Kidney tubule cell (primary cell): ENCODE data around the gene RASGRP2.
"Not testable (repeated sequence)": the region's sequence is repeated elsewhere in the genome, so short reads cannot be mapped to it uniquely, and the experiment has no call there.

Experiments used
- DNase-seq: peaks from one replicate; pipeline ENCODE4 v3.0.0-alpha.2; 2018; ENCODE audit warnings: low spot score

RASGRP2 gene

GRCh38 chr11:64718084-64718779, 25.7 kb downstream of the RASGRP2 start:
- no peak for DNase-seq

GRCh38 chr11:64717268-64717578, 26.7 kb downstream of the RASGRP2 start:
- DNase-seq = no peak

- DNase-seq = no peak
These were observed 27.3 kb downstream of the RASGRP2 start for GRCh38 chr11:64716473-64717267.

- DNase-seq = no peak
These were observed 28.0 kb downstream of the RASGRP2 start for GRCh38 chr11:64715756-64716472.

DNA sequence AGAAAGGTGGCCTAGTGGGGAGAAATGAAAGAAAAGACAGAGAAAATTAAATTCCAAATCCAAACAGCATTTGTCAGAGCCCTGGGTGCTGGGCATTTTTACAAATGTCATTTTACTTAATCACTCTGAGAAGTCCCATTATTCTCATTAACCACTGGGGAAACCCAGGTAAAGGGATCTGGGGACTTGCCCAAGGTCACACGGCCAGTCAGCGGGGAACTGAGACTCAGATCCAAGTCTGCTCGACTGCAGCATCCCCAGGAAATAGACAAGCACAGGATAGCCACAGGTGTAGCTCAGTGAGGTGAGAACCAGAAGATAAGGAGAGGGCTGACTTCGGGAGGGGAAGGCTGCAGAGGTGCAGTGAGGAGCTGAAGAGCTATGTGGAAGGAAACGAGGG, 28.8 kb downstream of the RASGRP2 start:
- DNase-seq = no peak

GRCh38 chr11:64714666-64715065, 29.3 kb downstream of the RASGRP2 start:
- DNase-seq = no peak

DNA sequence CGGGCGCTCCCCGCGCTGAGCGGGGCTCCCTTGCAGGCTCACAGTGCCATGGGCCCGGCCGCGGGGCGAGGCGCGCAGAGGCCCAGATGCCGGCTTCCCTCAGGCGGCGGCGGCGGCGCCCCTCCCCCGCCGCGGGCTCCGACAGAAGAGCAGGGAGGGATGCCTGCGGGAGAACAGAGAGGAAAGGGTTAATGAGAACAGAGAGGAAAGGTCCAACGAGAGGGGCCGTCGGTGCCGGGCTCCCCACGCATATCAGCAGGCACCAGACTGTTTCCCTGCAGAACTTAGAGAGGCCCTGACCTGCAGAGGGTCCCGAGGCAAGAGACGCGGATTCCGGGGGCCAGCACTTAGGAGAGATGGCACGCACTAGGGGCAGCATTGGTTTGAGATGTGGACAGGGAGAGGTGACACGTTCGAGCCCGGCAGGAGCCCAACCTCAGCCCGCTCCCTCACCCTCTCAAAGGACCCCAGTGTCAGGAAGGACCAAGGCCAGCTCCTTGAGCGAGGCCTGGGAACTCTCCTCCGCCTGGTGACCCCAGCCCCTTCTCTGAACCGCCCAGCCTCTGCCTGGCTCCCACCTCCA, 30.1 kb downstream of the RASGRP2 start:
- DNase-seq = no peak

DNA sequence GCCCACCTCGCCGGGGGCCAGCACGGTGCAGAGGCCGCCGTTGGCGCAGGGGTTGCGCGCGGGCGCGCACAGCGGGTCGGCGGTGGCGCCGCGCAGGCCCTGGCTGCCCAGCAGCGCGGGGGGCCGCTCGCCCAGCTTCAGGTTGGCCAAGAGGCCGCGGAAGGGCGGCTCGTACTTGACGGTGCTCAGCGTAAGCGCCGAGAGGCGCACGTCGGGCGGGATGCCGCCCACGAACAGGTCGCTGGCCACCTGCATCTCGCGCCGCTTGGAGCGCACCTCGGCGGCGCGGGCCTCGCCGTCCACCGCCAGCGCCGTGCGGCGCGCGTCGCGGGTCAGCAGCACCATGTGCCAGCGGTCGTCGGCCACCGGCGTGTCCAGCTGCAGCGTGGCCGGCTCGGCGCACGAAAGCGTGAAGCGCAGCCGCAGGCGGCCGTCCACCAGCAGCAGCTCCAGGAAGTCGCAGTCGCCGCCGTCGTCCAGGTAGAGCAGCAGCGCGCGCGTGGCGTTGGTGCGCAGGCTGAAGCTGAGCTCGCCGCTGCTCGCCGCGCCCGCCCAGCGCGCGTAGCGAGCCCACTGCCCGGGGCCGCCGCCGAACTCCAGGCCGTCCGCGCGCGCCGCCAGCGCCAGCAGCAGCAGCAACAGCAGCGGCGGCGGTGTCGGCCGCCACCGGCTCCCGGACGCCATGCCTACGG, 30.8 kb downstream of the RASGRP2 start:
- peak; percentile 11 for DNase-seq

GRCh38 chr11:64712430-64713015, 31.4 kb downstream of the RASGRP2 start:
- no peak for DNase-seq

DNA sequence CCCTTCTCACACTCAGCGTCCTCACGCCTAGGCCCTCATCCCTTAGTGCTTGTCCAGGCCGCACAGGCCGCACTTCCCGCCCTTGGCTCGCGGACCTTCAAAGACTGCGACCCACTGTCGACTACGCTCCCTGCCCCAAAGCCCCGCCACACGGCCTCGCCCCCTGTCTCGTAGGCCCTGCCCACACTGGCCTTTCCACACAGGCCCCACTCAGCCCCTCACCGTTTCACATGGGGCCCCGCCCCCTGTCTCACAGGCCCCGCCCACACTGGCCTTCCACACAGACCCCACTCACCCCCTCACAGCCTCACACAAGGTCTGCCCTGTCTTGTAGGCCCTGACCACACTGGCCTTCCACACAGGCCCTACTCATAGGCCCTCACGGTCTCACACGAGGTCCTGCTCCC, 32.0 kb downstream of the RASGRP2 start:
- DNase-seq = no peak

GRCh38 chr11:64711138-64711955, 32.6 kb downstream of the RASGRP2 start:
- no peak for DNase-seq

DNA sequence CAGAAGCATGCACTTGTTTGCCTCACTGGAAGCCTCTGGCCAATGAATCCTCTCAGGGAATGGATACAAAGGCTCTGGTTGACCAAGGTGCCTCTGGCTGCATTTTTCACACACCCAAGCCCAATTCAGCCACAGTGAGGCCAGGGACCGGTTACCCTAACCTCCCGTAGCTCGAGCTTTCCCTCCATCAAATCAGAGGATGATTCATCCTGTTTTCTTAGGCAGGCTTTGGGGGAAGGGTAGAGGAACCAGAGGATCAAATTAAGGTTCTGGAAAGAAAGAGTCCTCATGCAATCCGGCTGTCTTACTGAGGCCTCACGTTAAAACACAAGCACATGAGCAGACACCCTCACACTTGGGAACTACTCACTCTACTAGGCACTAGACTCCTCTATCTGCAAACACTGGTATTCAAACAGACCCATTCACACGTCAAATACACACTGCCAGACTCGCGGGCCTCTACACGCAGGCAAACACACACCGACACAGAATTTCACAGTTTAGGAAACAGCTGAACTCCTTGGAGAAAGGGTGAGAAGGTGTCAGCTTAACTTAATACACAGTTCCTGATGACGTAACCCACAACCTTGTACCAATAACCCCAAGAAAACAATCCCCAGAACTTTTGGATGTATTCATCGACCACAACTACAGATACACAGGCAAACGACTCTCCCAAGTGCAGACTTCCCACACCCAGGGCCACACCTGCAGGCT, 33.4 kb downstream of the RASGRP2 start:
- no peak for DNase-seq

- no peak for DNase-seq
These were observed 38.4 kb downstream of the RASGRP2 start for GRCh38 chr11:64705501-64705900.

DNA sequence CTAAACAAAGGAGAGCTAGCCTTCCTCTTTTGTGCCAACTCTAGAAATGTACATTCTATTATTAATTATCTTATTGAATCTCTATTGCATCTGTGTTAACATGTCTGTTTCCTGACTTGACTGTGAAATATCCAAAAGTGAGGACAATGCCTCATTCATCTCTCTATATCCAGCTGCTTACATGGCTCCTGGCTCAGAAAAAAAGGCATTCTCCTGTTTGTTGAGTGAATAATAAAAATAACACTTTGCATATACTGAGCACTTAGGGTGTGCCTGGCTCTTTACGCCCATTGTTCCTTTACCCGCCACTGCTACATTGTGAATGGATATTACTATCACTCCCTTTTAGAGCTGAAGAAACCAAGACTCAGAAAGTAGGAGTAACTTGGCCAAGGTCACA, 40.9 kb downstream of the RASGRP2 start:
- no peak for DNase-seq

DNA sequence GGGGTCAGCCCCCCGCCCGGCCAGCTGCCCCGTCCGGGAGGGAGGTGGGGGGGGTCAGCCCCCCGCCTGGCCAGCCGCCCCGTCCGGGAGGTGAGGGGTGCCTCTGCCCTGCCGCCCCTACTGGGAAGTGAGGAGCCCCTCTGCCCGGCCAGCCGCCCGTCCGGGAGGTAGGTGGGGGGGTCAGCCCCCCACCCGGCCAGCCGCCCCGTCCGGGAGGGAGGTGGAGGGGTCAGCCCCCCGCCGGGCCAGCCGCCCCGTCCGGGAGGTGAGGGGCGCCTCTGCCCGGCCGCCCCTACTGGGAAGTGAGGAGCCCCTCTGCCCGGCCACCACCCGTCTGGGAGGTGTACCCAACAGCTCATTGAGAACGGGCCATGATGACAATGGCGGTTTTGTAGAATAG, 42.0 kb downstream of the RASGRP2 start:
- DNase-seq = not testable (repeated sequence)

- no peak for DNase-seq
These were observed 45.5 kb downstream of the RASGRP2 start for GRCh38 chr11:64698427-64698826.

GRCh38 chr11:64697663-64698375, 46.1 kb downstream of the RASGRP2 start:
- DNase-seq = no peak

GRCh38 chr11:64696045-64696444, 47.9 kb downstream of the RASGRP2 start:
- DNase-seq = no peak

GRCh38 chr11:64695548-64695947, 48.4 kb downstream of the RASGRP2 start:
- no peak for DNase-seq
